OCI-LY7 (cell line): ENCODE measurements around the gene MAGOH. TPM values are rescaled to one million over a fixed set of nuclear protein-coding genes. Genes with fewer than 3 reads are reported as not detected.

Experiments used
- BruUV-seq: library from RNA; stranded (reverse); fragments of 400-500 nt; replicated peaks from 2 replicates; lab custom pipeline; 2021; lab: Mats Ljungman, UMichigan
- CTCF ChIA-PET: fragments of 300-600 bp; sonication (Branson Sonifier 250); formaldehyde crosslinking; loops from one replicate; lab custom pipeline; 2022; ENCODE audit warnings: antibody characterized with exemption; ENCODE audit not compliant: unreplicated experiment; lab: Charles Lee
- POLR2A ChIA-PET: fragments of 300-600 bp; sonication (Branson Sonifier 250); formaldehyde crosslinking; loops from one replicate; lab custom pipeline; 2022; ENCODE audit warnings: antibody characterized with exemption; lab: Charles Lee
- DNase-seq: peaks from one replicate; pipeline ENCODE4 v3.0.0-alpha.2; 2015; ENCODE audit warnings: low spot score
- H2AFZ ChIP-seq: fragments of 200-600 bp; sonication (generic), shearing (Covaris generic); 2 replicates; pipeline ENCODE4 v1.6.1; 2014; ENCODE audit warnings: mild to moderate bottlenecking, antibody characterized with exemption, low read length, moderate library complexity
- H3K27ac ChIP-seq: fragments of 200-600 bp; sonication (generic); 2 replicates; pipeline ENCODE4 v1.5.1; 2014; ENCODE audit warnings: mixed run types, low read depth, mild to moderate bottlenecking, moderate library complexity, low read length, inconsistent platforms; ENCODE audit not compliant: poor library complexity, severe bottlenecking
- H3K36me3 ChIP-seq: fragments of 200-600 bp; sonication (generic); 2 replicates; pipeline ENCODE4 v1.6.1; 2014; ENCODE audit warnings: mild to moderate bottlenecking, antibody characterized with exemption, low read length, moderate library complexity, mixed read lengths; ENCODE audit not compliant: insufficient read depth
- H3K4me1 ChIP-seq: fragments of 200-600 bp; sonication (generic); 2 replicates; pipeline ENCODE4 v1.5.1; 2014; ENCODE audit warnings: mild to moderate bottlenecking, low read length; ENCODE audit not compliant: insufficient read depth, poor library complexity, severe bottlenecking
- H3K4me2 ChIP-seq: fragments of 200-600 bp; sonication (generic); 2 replicates; pipeline ENCODE4 v1.6.1; 2014; ENCODE audit warnings: mild to moderate bottlenecking, low read length
- H3K4me3 ChIP-seq: fragments of 200-600 bp; sonication (generic); 2 replicates; pipeline ENCODE4 v1.5.1; 2014; ENCODE audit warnings: mild to moderate bottlenecking, low read depth, low read length; ENCODE audit not compliant: poor library complexity, severe bottlenecking
- H3K79me2 ChIP-seq: fragments of 200-600 bp; sonication (generic); 2 replicates; pipeline ENCODE4 v1.6.1; 2016; ENCODE audit warnings: low read depth, mild to moderate bottlenecking, low read length, moderate library complexity, mixed read lengths; ENCODE audit not compliant: insufficient read depth
- H3K9me2 ChIP-seq: fragments of 200-600 bp; sonication (generic); 2 replicates; pipeline ENCODE4 v1.6.1; 2016; ENCODE audit warnings: mild to moderate bottlenecking, low read length, mixed read lengths; ENCODE audit not compliant: insufficient read depth
- H3K9me3 ChIP-seq: fragments of 200-600 bp; sonication (generic); 2 replicates; pipeline ENCODE4 v1.6.1; 2014; ENCODE audit warnings: mild to moderate bottlenecking, mixed run types, low read length, mixed read lengths
- H4K20me1 ChIP-seq: fragments of 200-600 bp; sonication (generic); 2 replicates; pipeline ENCODE4 v1.6.1; 2014; ENCODE audit warnings: mild to moderate bottlenecking, antibody characterized with exemption, low read length, moderate library complexity, mixed read lengths; ENCODE audit not compliant: insufficient read depth
- EZH2phosphoT487 ChIP-seq: fragments of 200-600 bp; sonication (generic); IDR thresholded peaks from 2 replicates; pipeline ENCODE4 v1.6.1; 2018; ENCODE audit warnings: low read depth, borderline replicate concordance, mild to moderate bottlenecking, mixed run types, antibody characterized with exemption, low read length, moderate library complexity, mixed read lengths
- intact Hi-C: fragments of 100-400 bp; cut with micrococcal nuclease; formaldehyde crosslinking; loops from one replicate; pipeline ENCODE4 v1.10.0; 2022; ENCODE audit not compliant: unreplicated experiment
- total RNA-seq, 2 experiments: library from RNA; depleted of rRNA in 1 of 2; stranded (reverse); fragments of >200 nt in 1 of 2; shearing (Covaris generic) in 1 of 2; gene quantifications; 2 replicates each; pipeline ENCODE4 v1.2.3, GENCODE V29; 2014 to 2022
- TF ChIP-seq, protein P1 (sequence below): fragments of 200-600 bp; sonication (generic); conservative IDR thresholded peaks from 2 replicates; pipeline ENCODE4 v1.5.1; 2014; ENCODE audit warnings: mild to moderate bottlenecking, antibody characterized with exemption, low read length, moderate library complexity, mixed read lengths

The MAGOH gene
- total RNA-seq, 2 experiments from 2014 or later = 87.3 to 98.3 TPM

DNA sequence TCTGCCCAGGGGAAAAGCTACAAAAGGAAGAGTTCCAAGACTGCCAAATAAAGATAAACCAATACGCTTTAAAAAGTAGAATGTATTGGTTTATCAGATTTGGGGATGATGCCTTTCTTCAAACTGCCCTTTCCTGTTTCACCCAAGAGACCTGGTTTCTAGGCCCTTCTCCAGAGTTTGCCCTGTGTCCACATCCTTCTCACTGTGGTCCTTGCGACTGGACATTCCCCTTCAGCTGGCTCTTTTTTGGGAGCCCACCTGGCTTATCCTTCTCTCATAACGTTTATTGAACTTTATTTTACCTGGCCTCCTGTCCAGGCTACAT is 17.4 kb downstream of the MAGOH start:
- BruUV-seq = TSS peak; percentile 98
- H3K4me3 ChIP-seq = peak overlapping the region; percentile 80
- CTCF ChIA-PET = no interaction called here
- peak overlapping the region; percentile 67 for H3K27ac ChIP-seq
- peaks cover 29% of the 10 kb centered on the region for H3K36me3 ChIP-seq
- DNase-seq = no peak
- H4K20me1 ChIP-seq = no peaks in the 10 kb centered on the region
- TF ChIP-seq, protein P1, sequence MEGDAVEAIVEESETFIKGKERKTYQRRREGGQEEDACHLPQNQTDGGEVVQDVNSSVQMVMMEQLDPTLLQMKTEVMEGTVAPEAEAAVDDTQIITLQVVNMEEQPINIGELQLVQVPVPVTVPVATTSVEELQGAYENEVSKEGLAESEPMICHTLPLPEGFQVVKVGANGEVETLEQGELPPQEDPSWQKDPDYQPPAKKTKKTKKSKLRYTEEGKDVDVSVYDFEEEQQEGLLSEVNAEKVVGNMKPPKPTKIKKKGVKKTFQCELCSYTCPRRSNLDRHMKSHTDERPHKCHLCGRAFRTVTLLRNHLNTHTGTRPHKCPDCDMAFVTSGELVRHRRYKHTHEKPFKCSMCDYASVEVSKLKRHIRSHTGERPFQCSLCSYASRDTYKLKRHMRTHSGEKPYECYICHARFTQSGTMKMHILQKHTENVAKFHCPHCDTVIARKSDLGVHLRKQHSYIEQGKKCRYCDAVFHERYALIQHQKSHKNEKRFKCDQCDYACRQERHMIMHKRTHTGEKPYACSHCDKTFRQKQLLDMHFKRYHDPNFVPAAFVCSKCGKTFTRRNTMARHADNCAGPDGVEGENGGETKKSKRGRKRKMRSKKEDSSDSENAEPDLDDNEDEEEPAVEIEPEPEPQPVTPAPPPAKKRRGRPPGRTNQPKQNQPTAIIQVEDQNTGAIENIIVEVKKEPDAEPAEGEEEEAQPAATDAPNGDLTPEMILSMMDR = no peak
- TF ChIP-seq EZH2phosphoT487 = no peak
- no peaks in the 10 kb centered on the region for H3K9me3 ChIP-seq
- POLR2A ChIA-PET = interaction anchor here (0.6 to 1.3 kb wide), 8 partner anchors 8 to 80 kb away, joined by 3 to 4 read pairs (median 4); no protein-coding TSS in a partner anchor
- peak overlapping the region; percentile 91 for H3K4me2 ChIP-seq
- H2AFZ ChIP-seq = peak overlapping the region; percentile 50; the same call in 1 of the 2 replicates
- H3K9me2 ChIP-seq = no peaks in the 10 kb centered on the region
- intact Hi-C loops = loop anchor here (1.0 kb wide), 1 partner anchor 105 kb away; no protein-coding TSS in a partner anchor
- H3K79me2 ChIP-seq = peaks cover 8% of the 10 kb centered on the region; the same call in 1 of the 2 replicates
- H3K4me1 ChIP-seq = peaks cover 13% of the 10 kb centered on the region

DNA sequence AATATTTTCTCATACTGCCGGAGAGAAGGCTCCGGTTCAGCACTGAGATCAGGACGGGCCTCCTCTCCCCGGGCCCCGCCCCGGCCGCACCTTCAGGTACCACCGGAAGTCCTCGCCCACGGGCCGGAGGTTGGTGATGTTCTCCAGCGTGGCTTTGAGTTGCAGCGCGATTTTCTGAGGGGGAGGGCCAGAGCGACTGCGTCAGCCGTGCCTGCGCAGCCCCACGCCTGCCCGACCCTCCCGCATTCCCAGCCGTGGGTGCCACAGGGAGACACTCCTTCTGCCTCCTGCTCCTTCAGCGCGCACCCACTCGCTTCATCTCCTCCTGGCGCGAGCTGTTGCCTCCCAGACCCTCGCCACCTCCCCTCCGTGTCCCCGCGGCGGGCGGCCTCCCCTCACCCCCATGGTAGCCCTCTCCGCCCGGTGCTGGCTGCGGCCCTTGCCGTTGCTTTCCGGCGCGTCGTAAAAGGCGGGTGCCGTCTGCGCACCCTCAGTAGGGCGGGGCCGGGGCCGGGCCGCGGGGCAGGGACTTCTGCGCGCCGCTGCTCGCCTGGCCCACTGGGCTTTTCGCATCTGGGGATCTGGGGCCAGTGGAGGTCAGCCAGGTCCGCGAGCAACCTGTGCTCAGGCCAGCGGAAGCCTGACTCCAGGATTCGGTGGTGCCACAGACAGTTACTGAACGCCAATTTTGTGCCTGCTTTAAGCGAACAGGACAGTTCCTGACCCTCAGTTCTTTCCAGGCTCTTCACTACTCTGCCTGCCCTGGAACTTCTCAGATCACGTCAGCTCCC is 18.0 kb downstream of the MAGOH start, which contains the start of gene CZIB:
Gene CZIB (minus strand): TSS at position 464 of the 791 bp plus-strand sequence. CDS start 59 bp downstream, at position 405.
- H2AFZ ChIP-seq = peak within 1 kb of the TSS; percentile 50; the same call in 1 of the 2 replicates
- POLR2A ChIA-PET = interaction anchor here (0.8 to 1.1 kb wide), 4 partner anchors 12 to 29 kb away, joined by 3 to 4 read pairs (median 4); no protein-coding TSS in a partner anchor
- peak within 1 kb of the TSS; percentile 80 for H3K4me3 ChIP-seq
- CTCF ChIA-PET = no interaction called here
- peaks cover 27% of the 10 kb centered on the region; the same call in 1 of the 2 replicates for H3K36me3 ChIP-seq
- peak within 1 kb of the TSS; percentile 67 for H3K27ac ChIP-seq
- H3K4me1 ChIP-seq = peaks cover 13% of the 10 kb centered on the region
- H3K9me3 ChIP-seq = no peaks in the 10 kb centered on the region
- TF ChIP-seq, protein P1 = no peak
- no peak for TF ChIP-seq EZH2phosphoT487
- intact Hi-C loops = loop anchor here (1.0 kb wide), 1 partner anchor 106 kb away; no protein-coding TSS in a partner anchor
- peak within 1 kb of the TSS; percentile 91 for H3K4me2 ChIP-seq
- BruUV-seq = no TSS peak
- H4K20me1 ChIP-seq = no peaks in the 10 kb centered on the region
- H3K9me2 ChIP-seq = no peaks in the 10 kb centered on the region
- peak; percentile 94 for DNase-seq
- H3K79me2 ChIP-seq = peaks cover 8% of the 10 kb centered on the region; the same call in 1 of the 2 replicates
